Gastroesophageal sphincter (tissue), 4 donors: Measurements from ENCODE around the gene CD160. TPM values are rescaled to one million over a fixed set of nuclear protein-coding genes. Genes with fewer than 3 reads are reported as not detected.

ENCODE experiments used
- ATAC-seq: fragments of 150-250 bp; one replicate; pipeline ENCODE4 v1.9.1; 2016; ENCODE audit warnings: mild to moderate bottlenecking, moderate library complexity
- H3K27ac ChIP-seq, 4 donors: fragments of 200-600 bp; sonication (generic) in 3 of 4; 1 replicate in 3 of 4; 2 replicates in 1 of 4; pipeline ENCODE4 v1.5.1; 2016 to 2019
- H3K27me3 ChIP-seq: fragments of 200-600 bp; sonication (generic); one replicate; pipeline ENCODE4 v1.5.1; 2019
- H3K36me3 ChIP-seq, 2 donors: fragments of 200-600 bp; sonication (generic); one replicate each; pipeline ENCODE4 v1.5.1; 2019; ENCODE audit warnings: control low read depth in 1 of 2
- H3K4me1 ChIP-seq, 3 donors: fragments of 200-600 bp; sonication (generic); 1 replicate in 2 of 3; 2 replicates in 1 of 3; pipeline ENCODE4 v1.5.1; 2016 to 2019; ENCODE audit warnings: control low read depth in 2 of 3
- H3K4me3 ChIP-seq, 2 donors: fragments of 200-600 bp; sonication (generic); one replicate each; pipeline ENCODE4 v1.5.1; 2019; ENCODE audit warnings: mild to moderate bottlenecking in 1 of 2, moderate library complexity in 1 of 2
- H3K9me3 ChIP-seq, 3 donors: fragments of 200-600 bp; sonication (generic); one replicate each; pipeline ENCODE4 v1.5.1; 2017 to 2019; ENCODE audit warnings: control low read depth in 2 of 3
- EP300 ChIP-seq: sonication (generic); formaldehyde crosslinking; IDR thresholded peaks from one replicate; pipeline ENCODE4 v1.6.1; 2017; ENCODE audit warnings: antibody characterized with exemption, mild to moderate bottlenecking
- POLR2A ChIP-seq, 2 donors: fragments of 450-650 bp; IDR thresholded peaks; one replicate each; pipeline ENCODE4 v1.6.1; 2017; ENCODE audit warnings: antibody characterized with exemption in 2 of 2, mild to moderate bottlenecking in 2 of 2, moderate library complexity in 1 of 2
- POLR2AphosphoS5 ChIP-seq: sonication (generic); formaldehyde crosslinking; IDR thresholded peaks from one replicate; pipeline ENCODE4 v1.6.1; 2017; ENCODE audit warnings: antibody characterized with exemption
- WGBS, 2 donors: methylation state at CpG; one replicate each; pipeline ENCODE4 v1.1.5; 2018; ENCODE audit warnings: low coverage in 1 of 2; 5-methylcytosine and 5-hydroxymethylcytosine counted together
- total RNA-seq, 4 donors: library from RNA; depleted of rRNA; stranded (reverse); fragments of >200 nt; gene quantifications; one replicate each; pipeline ENCODE4 v1.1.0, GENCODE V29; 2016
- TF ChIP-seq, protein P1 (sequence below), 4 experiments: fragments of 200-600 bp in 2 of 4; fragments of 450-650 bp in 2 of 4; sonication (generic) in 1 of 4; IDR thresholded peaks; one replicate each; pipeline ENCODE4 v1.5.1; 2017 to 2019; ENCODE audit warnings: antibody characterized with exemption in 4 of 4, mild to moderate bottlenecking in 2 of 4, moderate library complexity in 2 of 4

Gene CD160
- total RNA-seq, 4 donors from 2014 or later, result 0.23 to 1.0 TPM; not detected in 2

DNA sequence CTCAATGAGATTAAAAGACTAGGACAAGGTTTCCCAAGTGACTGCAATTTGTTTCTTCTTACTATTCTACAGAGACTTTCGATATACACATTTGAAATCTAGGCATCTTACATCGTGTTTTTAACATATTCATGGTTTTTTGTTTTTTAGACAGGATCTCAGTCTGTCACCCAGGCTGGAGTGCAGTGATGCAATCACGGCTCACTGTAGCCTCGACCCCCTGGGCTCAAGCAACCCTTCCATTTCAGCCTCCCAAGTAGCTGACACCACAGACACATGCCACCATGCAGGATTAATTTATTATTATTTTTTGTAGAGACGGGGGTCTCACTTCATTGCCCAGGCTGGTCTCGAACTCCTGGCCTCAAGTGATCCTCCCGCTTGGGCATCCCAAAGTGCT, 13.7 kb upstream of the CD160 start:
- WGBS, 2 donors, result 78 to 91% methylated on average over 4 to 7 of the region's 7 CpGs
- no peaks in the 10 kb centered on the region for H3K4me1 ChIP-seq
- TF ChIP-seq POLR2A (IDR thresholded peaks at IDR 0.05), result no peak
- TF ChIP-seq, protein P1, sequence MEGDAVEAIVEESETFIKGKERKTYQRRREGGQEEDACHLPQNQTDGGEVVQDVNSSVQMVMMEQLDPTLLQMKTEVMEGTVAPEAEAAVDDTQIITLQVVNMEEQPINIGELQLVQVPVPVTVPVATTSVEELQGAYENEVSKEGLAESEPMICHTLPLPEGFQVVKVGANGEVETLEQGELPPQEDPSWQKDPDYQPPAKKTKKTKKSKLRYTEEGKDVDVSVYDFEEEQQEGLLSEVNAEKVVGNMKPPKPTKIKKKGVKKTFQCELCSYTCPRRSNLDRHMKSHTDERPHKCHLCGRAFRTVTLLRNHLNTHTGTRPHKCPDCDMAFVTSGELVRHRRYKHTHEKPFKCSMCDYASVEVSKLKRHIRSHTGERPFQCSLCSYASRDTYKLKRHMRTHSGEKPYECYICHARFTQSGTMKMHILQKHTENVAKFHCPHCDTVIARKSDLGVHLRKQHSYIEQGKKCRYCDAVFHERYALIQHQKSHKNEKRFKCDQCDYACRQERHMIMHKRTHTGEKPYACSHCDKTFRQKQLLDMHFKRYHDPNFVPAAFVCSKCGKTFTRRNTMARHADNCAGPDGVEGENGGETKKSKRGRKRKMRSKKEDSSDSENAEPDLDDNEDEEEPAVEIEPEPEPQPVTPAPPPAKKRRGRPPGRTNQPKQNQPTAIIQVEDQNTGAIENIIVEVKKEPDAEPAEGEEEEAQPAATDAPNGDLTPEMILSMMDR (IDR thresholded peaks at IDR 0.05), result no peak
- TF ChIP-seq POLR2AphosphoS5, result no peak
- no peak for TF ChIP-seq EP300
- no peak for ATAC-seq
- no peak overlapping the region for H3K27ac ChIP-seq
- H3K36me3 ChIP-seq, result no peaks in the 10 kb centered on the region
- no peak overlapping the region for H3K4me3 ChIP-seq
- no peaks in the 10 kb centered on the region for H3K9me3 ChIP-seq
- H3K27me3 ChIP-seq, result no peaks in the 10 kb centered on the region

DNA sequence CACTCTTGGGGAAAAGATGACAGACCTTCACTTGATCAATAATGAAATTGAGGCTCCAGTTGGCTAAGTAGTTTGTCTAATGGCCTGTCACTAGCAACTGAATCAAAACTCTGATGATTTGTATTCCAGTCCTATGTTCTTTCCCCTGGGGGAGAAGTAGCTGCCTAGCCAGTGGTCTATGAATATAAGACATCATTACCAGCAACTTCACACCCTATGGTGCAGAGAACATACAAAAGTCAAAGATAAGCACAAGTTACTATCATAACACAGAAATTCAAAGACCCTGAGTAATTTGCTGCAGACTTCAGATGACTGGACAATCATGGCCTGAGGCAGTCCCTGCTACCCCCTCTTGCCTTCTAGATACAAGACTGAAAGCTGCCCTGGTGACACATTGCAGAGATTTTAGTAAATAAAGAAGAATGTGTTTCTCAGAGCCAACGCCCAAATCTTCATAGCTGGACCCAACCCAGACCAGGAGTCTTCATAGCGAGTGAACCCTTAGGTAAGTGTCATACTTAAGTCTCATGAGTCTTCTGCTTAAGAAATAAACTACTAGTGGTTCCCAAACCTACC, 13.1 kb upstream of the CD160 start:
- Histone ChIP-seq H3K36me3 (no peaks in the 10 kb centered on the region), H3K9me3 (no peaks in the 10 kb centered on the region), H3K27me3 (no peaks in the 10 kb centered on the region), H3K4me3 (no peak overlapping the region), H3K4me1 (peaks cover 0 to 4% (median 0%) of the 10 kb centered on the region in 3 donors), H3K27ac (no peak overlapping the region)
- WGBS, 2 donors, result 89 to 100% methylated on average over 1 to 2 of the region's 2 CpGs
- no peak for ATAC-seq
- no peak for TF ChIP-seq POLR2AphosphoS5
- TF ChIP-seq EP300, result no peak
- TF ChIP-seq, protein P1 (IDR thresholded peaks at IDR 0.05), result no peak
- no peak for TF ChIP-seq POLR2A (IDR thresholded peaks at IDR 0.05)

DNA sequence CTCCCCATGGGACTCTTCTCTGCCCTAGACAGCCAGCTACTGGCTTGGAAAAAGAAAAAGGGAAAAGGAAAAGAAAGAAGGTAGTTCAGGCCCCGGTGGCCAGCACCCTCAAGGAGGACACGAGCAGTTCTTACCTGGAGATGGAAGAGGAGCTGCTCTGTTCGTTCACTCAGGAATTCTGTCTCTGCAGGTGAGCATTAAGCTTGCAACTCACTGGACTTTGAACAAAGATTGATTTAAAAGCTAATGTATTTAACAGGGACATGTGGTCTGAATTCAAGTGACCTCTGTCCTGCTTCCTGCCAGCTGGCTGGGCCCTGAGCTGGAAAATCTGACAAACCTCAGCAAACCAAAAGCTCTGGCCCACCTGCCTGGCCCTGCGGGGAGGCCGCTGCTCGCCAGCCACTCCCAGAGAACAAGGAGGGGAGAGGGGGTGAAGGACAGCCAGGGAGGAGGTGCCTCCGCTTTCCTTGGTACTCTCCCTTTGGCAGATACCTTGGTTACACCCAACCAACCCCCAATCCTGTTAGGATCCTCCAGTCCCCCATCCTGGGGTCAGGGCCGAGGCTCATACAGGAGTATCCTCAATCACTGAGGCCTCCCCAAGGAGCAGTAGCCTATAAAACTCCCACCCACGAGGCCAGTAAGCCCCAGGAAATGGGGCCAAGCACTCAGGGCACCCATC, 12.0 kb upstream of the CD160 start, which contains the start of gene PDZK1:
PDZK1 (minus strand) TSS at position 186 of the 685 bp plus-strand sequence. CDS start 19,347 bp downstream, outside the sequence.
- ATAC-seq, result no peak
- 62 to 80% methylated on average over 1 to 2 of the region's 9 CpGs for WGBS, 2 donors
- no peak within 1 kb of the TSS for H3K4me3 ChIP-seq
- H3K9me3 ChIP-seq, result no peaks in the 10 kb centered on the region
- H3K27me3 ChIP-seq, result no peaks in the 10 kb centered on the region
- H3K27ac ChIP-seq, result no peak within 1 kb of the TSS
- H3K36me3 ChIP-seq, result no peaks in the 10 kb centered on the region
- TF ChIP-seq POLR2AphosphoS5, result no peak
- no peak for TF ChIP-seq EP300
- no peak for TF ChIP-seq POLR2A (IDR thresholded peaks at IDR 0.05)
- TF ChIP-seq, protein P1 (IDR thresholded peaks at IDR 0.05), result no peak
- peaks cover 0 to 10% (median 0%) of the 10 kb centered on the region in 3 donors for H3K4me1 ChIP-seq

DNA sequence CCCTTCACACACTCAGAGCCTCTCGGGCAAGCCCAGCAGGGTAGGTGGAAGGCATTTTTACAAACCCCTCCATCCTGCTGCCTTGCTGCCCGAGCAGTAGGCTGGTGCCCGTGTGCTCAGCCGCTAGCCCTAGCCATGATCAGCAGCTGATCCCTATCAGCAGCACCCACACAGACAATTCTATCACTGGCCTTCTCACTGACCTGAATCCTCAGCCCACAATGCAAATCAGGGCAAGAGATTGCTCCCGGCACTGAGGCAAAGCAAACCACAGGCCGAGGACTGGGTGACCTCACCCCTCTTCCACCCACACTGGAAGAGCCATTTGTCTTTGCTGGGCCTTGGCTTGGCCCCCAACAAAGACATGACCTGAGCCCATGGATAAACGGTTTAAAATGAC, 11.2 kb upstream of the CD160 start:
- Histone ChIP-seq H3K9me3 (no peaks in the 10 kb centered on the region), H3K4me1 (peaks cover 0 to 10% (median 0%) of the 10 kb centered on the region in 3 donors), H3K27me3 (no peaks in the 10 kb centered on the region), H3K4me3 (no peak overlapping the region), H3K36me3 (no peaks in the 10 kb centered on the region), H3K27ac (no peak overlapping the region)
- WGBS, 2 donors, result 44% methylated on average over 5 of the region's 7 CpGs; no CpG with 5 or more reads in 1 of the 2 donors
- no peak for ATAC-seq
- TF ChIP-seq POLR2A (IDR thresholded peaks at IDR 0.05), result no peak
- TF ChIP-seq, protein P1 (IDR thresholded peaks at IDR 0.05), result no peak
- no peak for TF ChIP-seq EP300
- no peak for TF ChIP-seq POLR2AphosphoS5
